ENCODE results near the gene TBC1D4.

TBC1D4 gene

DNA sequence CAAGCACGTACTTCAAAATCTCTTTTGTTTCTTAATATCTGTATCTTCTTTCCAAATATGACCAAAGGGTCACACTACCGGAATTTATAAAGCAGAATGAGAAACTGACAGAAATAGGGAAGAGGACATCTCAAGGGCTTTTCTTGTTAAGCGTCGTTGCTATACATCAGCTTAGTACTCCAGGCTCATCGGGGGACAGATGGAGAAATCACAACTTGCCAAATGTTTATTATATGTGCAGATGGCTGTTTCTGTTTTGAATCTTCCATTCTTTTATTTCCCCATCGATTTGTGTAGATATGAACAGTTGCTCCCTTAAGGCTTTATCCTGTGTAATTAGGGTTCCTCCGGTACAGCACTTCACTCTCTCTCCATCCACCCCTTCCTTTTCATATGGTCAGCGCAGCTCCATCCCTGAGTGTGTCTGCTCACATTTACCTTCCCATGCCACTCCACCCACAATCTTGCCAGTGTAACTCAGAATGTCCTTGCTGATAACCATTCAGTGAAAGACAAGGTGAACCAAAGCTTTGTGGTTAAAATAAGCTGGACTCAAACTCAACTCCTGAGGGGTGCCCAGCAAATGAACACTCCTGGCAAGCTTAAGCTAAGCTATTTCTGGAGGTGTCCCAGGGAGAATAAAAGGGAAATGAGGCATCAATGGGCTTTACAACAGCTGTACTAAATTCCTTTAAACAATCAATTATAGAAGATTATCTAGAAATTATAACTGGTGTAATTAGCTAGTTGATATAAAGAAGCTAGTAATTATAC lies 51.3 kb downstream of the TBC1D4 start:
- no peaks in the 10 kb centered on the region for H3K36me3 ChIP-seq (ENCODE audit: control insufficient read depth, insufficient read depth, low read length)
- H3K27me3 ChIP-seq (ENCODE audit: control insufficient read depth, insufficient read depth, low read length) = no peaks in the 10 kb centered on the region
- no peak overlapping the region for H3K4me3 ChIP-seq (ENCODE audit: low read length)
- no peaks in the 10 kb centered on the region for H3K9me3 ChIP-seq (ENCODE audit: control insufficient read depth, insufficient read depth, low read length)
- no peaks in the 10 kb centered on the region for H3K4me1 ChIP-seq (ENCODE audit: control insufficient read depth, insufficient read depth, low read length)
- H3K27ac ChIP-seq (ENCODE audit: low read length) = no peak overlapping the region
- DNase-seq (ENCODE audit: low read depth, low spot score) = no peak
- WGBS (ENCODE audit: insufficient coverage, insufficient read length) = no CpG with 5 or more reads among the region's 8 CpGs

DNA sequence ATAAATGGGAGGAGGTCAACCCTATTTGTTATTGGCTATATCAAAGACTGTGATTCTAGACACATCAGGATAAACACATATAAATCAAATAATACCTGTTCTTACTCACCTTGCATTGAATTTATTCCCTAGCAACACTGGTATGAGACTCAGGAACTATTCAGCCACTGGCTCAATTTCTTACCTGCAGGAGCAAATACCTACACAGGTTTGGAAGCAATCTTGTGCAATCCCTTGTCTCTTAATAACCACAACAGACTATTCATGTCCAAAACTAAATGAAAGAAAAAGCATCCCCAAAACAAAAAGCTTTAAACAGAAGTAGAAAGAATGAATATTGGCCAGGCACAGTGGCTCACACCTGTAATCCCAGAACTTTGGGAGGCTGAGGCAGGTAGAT lies 55.5 kb downstream of the TBC1D4 start:
- no peaks in the 10 kb centered on the region for H3K4me1 ChIP-seq (ENCODE audit: control insufficient read depth, insufficient read depth, low read length)
- no peak overlapping the region for H3K4me3 ChIP-seq (ENCODE audit: low read length)
- no peak for DNase-seq (ENCODE audit: low read depth, low spot score)
- no peaks in the 10 kb centered on the region for H3K36me3 ChIP-seq (ENCODE audit: control insufficient read depth, insufficient read depth, low read length)
- H3K27ac ChIP-seq (ENCODE audit: low read length) = no peak overlapping the region
- no peaks in the 10 kb centered on the region for H3K9me3 ChIP-seq (ENCODE audit: control insufficient read depth, insufficient read depth, low read length)
- H3K27me3 ChIP-seq (ENCODE audit: control insufficient read depth, insufficient read depth, low read length) = no peaks in the 10 kb centered on the region

DNA sequence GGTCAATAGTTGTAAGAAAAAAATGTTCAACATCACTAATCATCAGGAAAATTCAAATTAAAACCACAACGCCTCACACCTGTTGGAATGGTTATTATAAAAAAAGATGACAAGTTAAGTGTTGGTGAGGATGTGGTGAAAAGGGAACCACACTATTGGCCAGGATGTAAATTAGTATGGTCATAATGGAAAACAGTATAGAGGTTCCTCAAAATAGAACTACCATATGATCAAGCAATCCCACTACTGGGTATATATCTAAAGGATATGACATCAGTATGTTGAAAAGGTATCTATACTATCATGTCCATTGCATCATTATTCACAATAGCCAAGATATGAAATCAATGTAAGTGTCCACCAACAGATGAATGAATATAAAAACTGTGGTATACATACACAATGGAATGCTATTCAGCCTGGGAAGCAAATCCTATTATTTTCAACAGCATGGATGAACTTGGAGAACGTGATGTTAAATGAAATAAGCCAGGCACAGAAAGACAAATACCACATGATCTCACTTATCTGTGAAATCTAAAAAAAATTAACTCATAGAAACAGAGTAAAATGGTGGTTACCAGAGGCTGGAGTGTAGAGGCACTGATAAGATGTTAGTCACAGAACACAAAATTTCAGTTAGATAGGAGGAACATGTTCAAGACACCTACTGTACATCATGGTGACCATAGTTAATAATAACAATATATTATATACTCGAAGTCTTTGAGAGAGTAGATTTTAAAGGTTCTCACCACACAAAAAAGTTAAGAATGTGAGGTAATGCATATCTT lies 56.6 kb downstream of the TBC1D4 start:
- Histone ChIP-seq H3K27me3 (ENCODE audit: control insufficient read depth, insufficient read depth, low read length) (no peaks in the 10 kb centered on the region), H3K4me3 (ENCODE audit: low read length) (no peak overlapping the region), H3K36me3 (ENCODE audit: control insufficient read depth, insufficient read depth, low read length) (no peaks in the 10 kb centered on the region), H3K27ac (ENCODE audit: low read length) (no peak overlapping the region), H3K9me3 (ENCODE audit: control insufficient read depth, insufficient read depth, low read length) (no peaks in the 10 kb centered on the region), H3K4me1 (ENCODE audit: control insufficient read depth, insufficient read depth, low read length) (no peaks in the 10 kb centered on the region)
- no peak for DNase-seq (ENCODE audit: low read depth, low spot score)
- no CpG with 5 or more reads among the region's 3 CpGs for WGBS (ENCODE audit: insufficient coverage, insufficient read length)

DNA sequence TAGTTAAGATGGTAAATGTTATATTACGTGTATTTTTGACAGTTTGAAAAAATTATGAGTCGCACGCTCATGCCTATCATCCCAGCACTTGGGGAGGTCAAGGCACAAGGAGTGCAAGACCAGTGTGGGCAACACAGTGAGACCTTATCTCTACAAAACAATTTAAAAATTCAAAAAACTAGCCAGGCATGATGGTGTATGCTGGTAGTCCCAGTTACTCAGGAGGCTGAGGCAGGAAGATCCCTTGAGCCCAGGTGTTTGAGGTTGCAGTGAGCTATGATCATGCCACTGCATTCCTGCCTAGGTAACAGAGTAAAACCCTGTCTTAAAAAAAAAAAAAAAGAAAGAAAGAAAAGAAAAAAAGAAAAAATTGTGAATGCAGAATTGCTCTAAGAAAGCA lies 58.0 kb downstream of the TBC1D4 start:
- no CpG with 5 or more reads among the region's 3 CpGs for WGBS (ENCODE audit: insufficient coverage, insufficient read length)
- Histone ChIP-seq H3K4me1 (ENCODE audit: control insufficient read depth, insufficient read depth, low read length) (no peaks in the 10 kb centered on the region), H3K36me3 (ENCODE audit: control insufficient read depth, insufficient read depth, low read length) (no peaks in the 10 kb centered on the region), H3K27ac (ENCODE audit: low read length) (no peak overlapping the region), H3K27me3 (ENCODE audit: control insufficient read depth, insufficient read depth, low read length) (no peaks in the 10 kb centered on the region), H3K4me3 (ENCODE audit: low read length) (no peak overlapping the region), H3K9me3 (ENCODE audit: control insufficient read depth, insufficient read depth, low read length) (no peaks in the 10 kb centered on the region)
- DNase-seq (ENCODE audit: low read depth, low spot score) = no peak

DNA sequence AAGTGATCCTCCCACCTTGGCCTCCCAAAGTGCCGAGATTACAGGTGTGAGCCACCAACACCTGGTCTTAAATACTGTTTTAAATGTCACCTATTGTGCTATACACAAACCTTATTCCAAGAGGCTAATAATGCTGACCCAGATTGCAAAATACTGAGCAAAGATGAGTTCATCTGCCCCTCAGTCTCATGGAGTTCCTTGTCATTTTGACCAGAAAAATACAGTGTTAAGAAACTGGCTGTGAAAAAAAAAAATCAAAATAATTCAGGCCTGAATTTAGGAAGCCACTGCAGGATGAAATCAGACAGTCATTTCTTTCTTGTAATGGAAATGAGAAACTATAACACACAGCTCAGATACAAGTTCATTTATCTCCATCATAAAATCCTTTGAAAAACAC lies 59.9 kb downstream of the TBC1D4 start:
- H3K27ac ChIP-seq (ENCODE audit: low read length) = no peak overlapping the region
- H3K4me1 ChIP-seq (ENCODE audit: control insufficient read depth, insufficient read depth, low read length) = no peaks in the 10 kb centered on the region
- no peak for DNase-seq (ENCODE audit: low read depth, low spot score)

DNA sequence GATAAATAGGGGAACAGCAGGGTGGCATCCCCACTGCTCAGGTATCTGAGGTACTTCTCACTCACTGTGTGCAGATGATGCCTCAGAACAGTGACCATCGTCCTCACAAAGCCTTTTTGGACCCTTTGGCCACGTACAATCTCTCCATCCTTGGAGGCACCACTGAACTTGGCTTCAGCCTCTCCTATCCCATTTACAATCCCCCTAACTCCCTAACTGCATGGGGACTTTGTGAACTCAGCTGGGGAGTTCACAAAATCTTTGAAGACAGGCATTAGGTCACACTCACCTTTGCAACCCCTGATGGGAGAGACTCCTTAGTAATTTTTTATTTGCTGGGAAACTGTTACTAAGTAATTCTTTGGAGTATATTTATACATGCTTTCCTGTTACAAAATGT lies 60.8 kb downstream of the TBC1D4 start:
- H3K27ac ChIP-seq (ENCODE audit: low read length) = no peak overlapping the region

More for the DNA sequence above, 59.9 kb downstream of the TBC1D4 start:
- WGBS (ENCODE audit: insufficient coverage, insufficient read length) = no CpG with 5 or more reads among the region's 1 CpG
- Histone ChIP-seq H3K27me3 (ENCODE audit: control insufficient read depth, insufficient read depth, low read length) (no peaks in the 10 kb centered on the region), H3K9me3 (ENCODE audit: control insufficient read depth, insufficient read depth, low read length) (no peaks in the 10 kb centered on the region), H3K4me3 (ENCODE audit: low read length) (no peak overlapping the region), H3K36me3 (ENCODE audit: control insufficient read depth, insufficient read depth, low read length) (no peaks in the 10 kb centered on the region)

DNA sequence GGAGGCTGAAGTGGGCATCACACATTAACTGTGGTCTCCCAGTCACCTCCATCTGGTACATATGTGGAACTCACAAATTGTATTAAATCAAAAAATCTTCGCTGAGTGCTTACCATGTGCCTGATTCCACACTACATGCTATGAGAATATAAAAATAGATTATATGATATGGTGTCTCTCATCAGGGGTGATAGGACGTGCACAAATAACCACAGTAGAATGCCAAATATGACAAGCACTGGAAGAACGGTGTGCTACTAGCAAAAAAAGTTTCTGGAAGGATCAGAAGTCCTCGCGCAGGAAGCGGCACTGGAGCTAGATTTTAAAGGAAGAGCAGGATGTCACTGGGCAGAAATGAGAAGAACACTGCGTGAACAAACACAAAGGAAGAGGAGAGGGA lies 62.3 kb downstream of the TBC1D4 start:
- Histone ChIP-seq H3K4me1 (ENCODE audit: control insufficient read depth, insufficient read depth, low read length) (no peaks in the 10 kb centered on the region), H3K36me3 (ENCODE audit: control insufficient read depth, insufficient read depth, low read length) (no peaks in the 10 kb centered on the region), H3K27ac (ENCODE audit: low read length) (no peak overlapping the region), H3K27me3 (ENCODE audit: control insufficient read depth, insufficient read depth, low read length) (no peaks in the 10 kb centered on the region), H3K4me3 (ENCODE audit: low read length) (no peak overlapping the region), H3K9me3 (ENCODE audit: control insufficient read depth, insufficient read depth, low read length) (no peaks in the 10 kb centered on the region)
- DNase-seq (ENCODE audit: low read depth, low spot score) = no peak
- WGBS (ENCODE audit: insufficient coverage, insufficient read length) = no CpG with 5 or more reads among the region's 7 CpGs

More for the DNA sequence above, 60.8 kb downstream of the TBC1D4 start:
- Histone ChIP-seq H3K9me3 (ENCODE audit: control insufficient read depth, insufficient read depth, low read length) (no peaks in the 10 kb centered on the region), H3K36me3 (ENCODE audit: control insufficient read depth, insufficient read depth, low read length) (no peaks in the 10 kb centered on the region), H3K4me1 (ENCODE audit: control insufficient read depth, insufficient read depth, low read length) (no peaks in the 10 kb centered on the region), H3K4me3 (ENCODE audit: low read length) (no peak overlapping the region), H3K27me3 (ENCODE audit: control insufficient read depth, insufficient read depth, low read length) (no peaks in the 10 kb centered on the region)
- DNase-seq (ENCODE audit: low read depth, low spot score) = no peak
- no CpG with 5 or more reads among the region's 2 CpGs for WGBS (ENCODE audit: insufficient coverage, insufficient read length)

DNA sequence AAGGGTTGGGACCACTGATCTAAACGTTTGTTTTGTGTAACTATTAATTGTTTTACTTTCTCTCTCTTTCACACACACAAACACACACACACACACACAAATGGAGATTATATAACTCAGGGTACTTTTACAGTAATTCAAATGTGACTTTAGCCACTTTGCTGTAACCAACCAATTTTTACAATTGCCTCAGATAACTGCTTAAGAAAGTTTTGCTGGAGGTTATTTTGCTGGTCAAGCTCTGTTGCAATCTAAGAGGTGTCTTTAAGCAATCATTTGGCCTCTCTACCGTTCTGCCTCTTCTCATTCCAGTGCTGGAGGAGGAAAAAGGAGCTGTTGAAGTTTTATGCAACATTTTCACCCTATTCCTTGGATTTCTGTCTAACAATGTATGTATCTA lies 63.0 kb downstream of the TBC1D4 start:
- H3K27ac ChIP-seq (ENCODE audit: low read length) = no peak overlapping the region
- WGBS (ENCODE audit: insufficient coverage, insufficient read length) = no CpG with 5 or more reads among the region's 2 CpGs
- no peak for DNase-seq (ENCODE audit: low read depth, low spot score)
- no peaks in the 10 kb centered on the region for H3K9me3 ChIP-seq (ENCODE audit: control insufficient read depth, insufficient read depth, low read length)
- no peak overlapping the region for H3K4me3 ChIP-seq (ENCODE audit: low read length)
- no peaks in the 10 kb centered on the region for H3K4me1 ChIP-seq (ENCODE audit: control insufficient read depth, insufficient read depth, low read length)
- H3K36me3 ChIP-seq (ENCODE audit: control insufficient read depth, insufficient read depth, low read length) = no peaks in the 10 kb centered on the region
- no peaks in the 10 kb centered on the region for H3K27me3 ChIP-seq (ENCODE audit: control insufficient read depth, insufficient read depth, low read length)

DNA sequence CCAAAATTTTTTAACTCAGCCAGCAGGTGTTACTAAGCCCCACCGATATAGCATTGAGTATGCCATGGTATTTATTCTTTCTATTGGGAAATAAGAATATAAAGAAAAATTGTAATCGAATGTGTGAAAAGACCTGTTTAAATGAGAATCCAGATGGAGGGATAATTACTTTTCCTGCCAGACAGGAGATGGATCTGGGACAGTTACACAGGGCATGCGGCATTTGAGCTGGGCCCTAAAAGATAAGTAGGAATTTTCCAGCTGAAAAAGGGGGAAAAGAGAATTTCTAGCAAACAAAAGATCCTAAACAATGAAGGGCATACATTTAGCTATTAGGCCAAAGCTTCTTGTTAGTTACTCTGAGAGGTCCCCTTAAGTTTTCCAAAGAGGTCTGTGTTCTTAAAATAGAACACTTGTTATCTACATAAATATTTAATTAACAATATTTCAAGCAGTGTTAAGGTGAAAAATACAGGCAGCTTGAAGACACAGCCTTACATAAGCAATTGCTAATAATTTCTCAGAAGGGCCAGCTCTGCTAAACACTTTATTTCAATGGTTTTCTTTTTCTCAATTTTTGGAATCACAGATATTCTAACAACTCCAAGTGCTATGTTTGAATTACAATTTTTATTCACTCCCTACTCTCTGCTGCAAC lies 63.7 kb downstream of the TBC1D4 start:
- no peak overlapping the region for H3K4me3 ChIP-seq (ENCODE audit: low read length)
- no peak overlapping the region for H3K27ac ChIP-seq (ENCODE audit: low read length)
- 100% methylated on average over 1 of the region's 3 CpGs for WGBS (ENCODE audit: insufficient coverage, insufficient read length)
- H3K36me3 ChIP-seq (ENCODE audit: control insufficient read depth, insufficient read depth, low read length) = no peaks in the 10 kb centered on the region
- DNase-seq (ENCODE audit: low read depth, low spot score) = no peak
- H3K9me3 ChIP-seq (ENCODE audit: control insufficient read depth, insufficient read depth, low read length) = no peaks in the 10 kb centered on the region
- H3K4me1 ChIP-seq (ENCODE audit: control insufficient read depth, insufficient read depth, low read length) = no peaks in the 10 kb centered on the region
- no peaks in the 10 kb centered on the region for H3K27me3 ChIP-seq (ENCODE audit: control insufficient read depth, insufficient read depth, low read length)

DNA sequence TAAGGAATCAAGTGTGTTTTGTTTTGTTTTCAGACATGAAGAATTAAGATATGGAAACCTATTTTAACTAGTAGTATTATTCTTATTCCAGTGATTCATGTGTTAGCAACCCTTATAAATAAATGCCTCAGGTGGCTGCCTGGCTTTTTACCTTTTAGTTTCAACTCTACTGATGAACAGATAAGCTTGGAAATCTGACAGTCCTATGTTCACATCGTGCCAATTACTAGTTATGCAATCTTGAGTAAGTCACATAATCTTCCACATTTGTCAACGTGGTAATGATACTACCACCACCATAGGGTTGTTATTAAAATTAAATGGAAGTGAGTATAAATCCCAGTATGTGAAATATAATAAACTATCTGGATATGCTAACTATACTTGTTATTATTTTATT lies 64.3 kb downstream of the TBC1D4 start:
- no peaks in the 10 kb centered on the region for H3K27me3 ChIP-seq (ENCODE audit: control insufficient read depth, insufficient read depth, low read length)
- H3K4me3 ChIP-seq (ENCODE audit: low read length) = no peak overlapping the region
- no peak for DNase-seq (ENCODE audit: low read depth, low spot score)
- H3K36me3 ChIP-seq (ENCODE audit: control insufficient read depth, insufficient read depth, low read length) = no peaks in the 10 kb centered on the region
- no peaks in the 10 kb centered on the region for H3K9me3 ChIP-seq (ENCODE audit: control insufficient read depth, insufficient read depth, low read length)
- no CpG with 5 or more reads among the region's 2 CpGs for WGBS (ENCODE audit: insufficient coverage, insufficient read length)
- no peak overlapping the region for H3K27ac ChIP-seq (ENCODE audit: low read length)
- no peaks in the 10 kb centered on the region for H3K4me1 ChIP-seq (ENCODE audit: control insufficient read depth, insufficient read depth, low read length)

All from iPS DF 6.9 (cell line).